ENCODE results near the gene SEZ6L2.
"Not testable (repeated sequence)": the region's sequence is repeated elsewhere in the genome, so short reads cannot be mapped to it uniquely, and the experiment has no call there.

The SEZ6L2 gene

DNA sequence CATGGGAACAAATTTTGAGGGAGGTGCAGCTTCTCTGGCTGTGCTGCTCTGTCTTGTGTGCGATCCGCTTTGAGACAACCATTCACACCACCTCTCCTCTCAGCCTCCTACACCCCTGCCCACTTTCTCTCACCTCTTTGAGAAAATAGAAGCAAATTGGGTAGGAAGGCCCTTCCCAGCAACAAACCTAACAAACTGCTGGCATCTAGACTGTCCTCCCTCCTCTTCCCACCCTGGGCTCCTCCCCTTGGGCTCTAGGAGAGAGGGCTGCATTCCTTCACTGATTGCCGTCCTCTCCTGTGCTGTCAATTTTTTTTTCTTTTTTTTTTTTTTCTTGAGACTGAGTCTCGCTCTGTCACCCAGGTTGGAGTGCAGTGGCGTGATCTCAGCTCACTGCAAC lies 49.8 kb downstream of the SEZ6L2 start:
- DNase-seq, result no peak

DNA sequence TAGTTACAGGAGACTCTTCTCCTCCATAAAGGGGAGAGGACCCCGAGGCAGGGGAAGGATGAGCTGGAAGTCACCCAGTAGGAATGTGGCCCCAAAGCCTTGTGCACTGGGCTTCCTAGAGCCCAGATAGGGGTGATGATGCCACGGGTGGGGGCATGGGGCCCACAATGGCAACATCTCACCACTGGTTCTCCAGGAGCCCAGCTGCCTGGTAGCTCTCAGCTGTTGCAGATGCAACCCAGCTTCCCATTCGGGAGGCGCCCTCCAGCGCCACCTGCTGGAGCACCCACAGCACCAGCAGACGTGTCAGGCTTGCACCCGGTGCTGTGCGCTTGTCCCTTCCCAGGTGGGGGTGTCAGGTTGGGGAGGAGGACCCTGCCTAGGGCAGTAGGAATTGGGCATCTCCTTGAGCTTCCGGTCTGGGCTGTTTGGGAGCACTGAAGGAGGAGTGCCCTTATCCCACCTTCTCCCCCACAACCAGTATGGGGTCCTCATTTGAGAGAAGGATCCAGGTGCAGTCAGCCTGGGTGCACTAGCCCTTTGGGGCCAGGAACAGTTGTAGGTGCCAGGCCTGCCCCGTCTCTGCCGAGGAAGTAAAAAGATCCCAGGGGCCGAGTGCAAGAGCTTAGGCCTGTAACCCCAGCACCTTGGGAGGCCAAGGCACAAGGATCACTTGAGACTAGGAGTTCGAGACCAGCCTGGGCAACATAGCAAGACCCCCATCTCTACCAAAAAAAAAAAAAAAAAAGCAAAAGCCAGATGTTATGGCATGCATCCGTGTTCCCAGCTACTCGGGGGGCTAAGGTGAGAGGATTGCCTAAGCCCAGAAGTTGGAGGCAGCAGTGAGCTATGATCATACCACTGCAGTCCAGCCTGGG lies 50.7 kb downstream of the SEZ6L2 start:
- DNase-seq, result no peak

DNA sequence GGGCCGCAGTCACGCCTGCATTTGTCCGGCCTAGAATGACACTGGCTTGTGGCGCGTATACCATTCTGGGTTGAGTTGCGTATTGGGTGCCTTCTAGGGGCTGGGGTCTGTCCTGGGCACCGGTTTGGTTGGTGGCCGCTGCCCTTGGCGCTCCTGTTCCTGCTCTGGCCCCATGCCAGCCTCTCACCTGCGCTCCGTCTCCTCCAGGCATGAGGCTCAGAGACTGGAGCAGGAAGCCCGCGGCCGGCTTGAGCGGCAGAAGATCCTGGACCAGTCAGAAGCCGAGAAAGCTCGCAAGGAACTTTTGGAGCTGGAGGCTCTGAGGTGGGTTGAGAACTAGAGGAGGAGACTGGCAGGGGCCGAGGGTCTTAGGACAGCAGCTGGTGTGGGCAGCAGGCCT lies 53.7 kb downstream of the SEZ6L2 start:
- no peak for DNase-seq

DNA sequence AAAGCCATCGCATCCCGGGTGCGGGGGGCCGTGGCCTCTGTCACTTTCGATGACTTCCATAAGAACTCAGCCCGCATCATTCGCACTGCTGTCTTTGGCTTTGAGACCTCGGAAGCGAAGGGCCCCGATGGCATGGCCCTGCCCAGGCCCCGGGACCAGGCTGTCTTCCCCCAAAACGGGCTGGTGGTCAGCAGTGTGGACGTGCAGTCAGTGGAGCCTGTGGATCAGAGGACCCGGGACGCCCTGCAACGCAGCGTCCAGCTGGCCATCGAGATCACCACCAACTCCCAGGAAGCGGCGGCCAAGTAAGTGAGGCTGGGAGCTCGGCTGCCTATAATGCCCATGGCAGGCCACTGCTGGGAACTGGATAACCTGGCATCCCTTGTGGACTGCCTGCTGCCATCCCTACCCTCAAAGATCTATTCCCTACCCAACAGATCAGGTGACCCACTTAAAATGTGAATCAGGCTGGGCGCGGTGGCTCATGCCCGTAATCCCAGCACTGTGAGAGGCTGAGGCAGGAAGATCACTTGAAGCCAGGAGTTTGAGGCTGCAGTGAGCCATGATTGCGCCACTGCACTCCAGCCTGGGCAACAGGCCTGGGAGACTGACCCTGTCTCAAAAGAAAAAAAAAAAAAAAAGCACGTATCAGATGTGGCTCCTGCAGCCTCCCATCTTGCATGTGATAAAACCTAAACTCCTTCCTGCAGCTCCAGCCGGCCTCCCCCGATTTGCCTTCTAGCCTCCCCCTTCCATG lies 54.6 kb downstream of the SEZ6L2 start:
- DNase-seq, result no peak

DNA sequence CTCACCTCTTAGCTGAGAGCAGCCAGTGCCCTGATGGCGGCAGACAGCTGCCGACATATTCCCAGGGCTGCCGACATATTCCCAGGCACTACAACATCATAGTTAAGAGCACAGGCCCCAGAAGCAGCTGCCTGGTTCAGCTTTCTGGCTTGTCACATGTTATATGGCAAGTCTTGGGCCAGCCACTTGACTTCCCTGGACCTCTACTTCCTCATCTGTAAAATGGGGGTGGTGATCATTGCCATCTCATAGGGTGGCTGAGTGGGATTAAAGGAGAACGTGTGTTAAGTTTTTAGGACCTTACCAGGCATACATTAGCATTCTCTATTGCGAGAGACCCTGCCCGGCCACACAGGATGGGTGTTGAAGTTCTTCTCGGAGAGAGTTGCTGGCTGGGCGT lies 55.4 kb downstream of the SEZ6L2 start:
- no peak for DNase-seq

DNA sequence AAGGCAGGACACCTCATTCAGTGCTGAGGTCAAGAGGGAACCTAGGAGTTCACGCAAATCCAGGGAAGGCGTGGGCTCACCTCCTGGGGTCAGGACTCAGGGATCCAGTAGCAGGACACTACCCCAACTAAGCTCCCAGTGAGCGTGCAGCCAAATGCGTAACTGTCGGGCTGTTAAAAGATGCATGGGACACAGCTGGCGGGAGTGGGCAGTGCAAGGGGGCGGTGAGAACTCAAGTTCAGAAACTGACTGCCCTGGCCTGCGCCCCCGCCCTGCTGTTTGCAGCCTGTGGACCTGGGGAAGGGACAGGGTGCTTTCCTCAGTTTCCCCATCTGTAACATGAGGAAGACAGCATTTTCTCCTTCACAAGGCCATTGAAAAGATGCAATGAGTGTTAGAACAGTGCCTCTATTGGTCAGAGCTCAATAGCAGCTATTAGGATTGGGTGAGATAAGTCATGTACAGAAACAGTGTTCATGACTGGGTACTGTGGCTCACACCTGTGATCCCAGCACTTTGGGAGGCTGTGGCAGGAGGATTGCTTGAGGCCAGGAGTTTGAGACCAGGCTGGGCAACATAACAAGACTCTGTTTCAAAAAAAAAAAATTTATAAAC lies 56.5 kb downstream of the SEZ6L2 start:
- no peak for DNase-seq

DNA sequence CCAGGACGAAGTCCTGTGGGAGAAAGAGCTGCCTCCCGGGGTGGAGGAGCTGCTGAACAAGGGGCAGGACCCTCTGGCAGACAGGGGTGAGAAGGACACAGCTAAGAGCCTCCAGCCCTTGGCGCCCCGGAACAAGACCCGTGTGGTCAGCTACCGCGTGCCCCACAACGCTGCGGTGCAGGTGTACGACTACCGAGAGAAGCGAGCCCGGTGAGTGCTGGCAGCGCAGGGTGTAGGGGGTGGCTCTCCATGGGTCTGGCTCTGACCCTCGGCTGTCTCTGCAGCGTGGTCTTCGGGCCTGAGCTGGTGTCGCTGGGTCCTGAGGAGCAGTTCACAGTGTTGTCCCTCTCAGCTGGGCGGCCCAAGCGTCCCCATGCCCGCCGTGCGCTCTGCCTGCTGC lies 57.7 kb downstream of the SEZ6L2 start:
- no peak for DNase-seq

DNA sequence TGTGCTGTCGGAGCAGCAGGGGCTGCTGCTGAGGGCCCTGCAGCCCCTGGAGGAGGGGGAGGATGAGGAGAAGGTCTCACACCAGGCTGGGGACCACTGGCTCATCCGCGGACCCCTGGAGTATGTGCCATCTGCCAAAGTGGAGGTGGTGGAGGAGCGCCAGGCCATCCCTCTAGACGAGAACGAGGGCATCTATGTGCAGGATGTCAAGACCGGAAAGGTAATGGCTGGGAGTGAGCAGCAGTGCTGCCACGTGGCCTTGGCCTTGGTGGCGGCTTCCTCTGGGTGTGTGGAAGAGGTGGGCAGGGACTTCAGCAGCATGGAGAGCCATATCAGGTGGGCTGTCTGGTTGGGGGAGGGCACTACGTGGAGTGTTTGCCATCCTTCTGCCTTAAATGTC lies 59.1 kb downstream of the SEZ6L2 start:
- no peak for DNase-seq

DNA sequence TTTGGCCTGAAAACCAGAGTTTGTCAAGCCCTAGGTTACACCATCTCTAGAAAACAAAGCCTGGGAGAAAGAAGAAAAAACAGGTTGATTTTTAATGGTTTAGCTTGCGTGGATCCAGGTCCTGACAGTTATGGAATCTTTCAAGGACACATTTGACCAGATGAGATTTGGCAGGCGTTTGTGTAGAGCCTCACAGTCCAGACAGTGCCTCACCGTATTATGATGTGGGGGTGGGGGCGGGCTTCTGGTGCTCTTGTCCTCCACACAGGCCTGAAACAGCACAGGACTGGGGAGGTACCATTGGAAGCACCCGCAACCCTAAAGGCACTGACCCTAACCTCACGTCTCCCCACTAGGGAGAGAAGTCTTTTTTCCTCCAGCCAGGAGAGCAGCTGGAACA lies 59.5 kb downstream of the SEZ6L2 start:
- DNase-seq, result no peak

DNA sequence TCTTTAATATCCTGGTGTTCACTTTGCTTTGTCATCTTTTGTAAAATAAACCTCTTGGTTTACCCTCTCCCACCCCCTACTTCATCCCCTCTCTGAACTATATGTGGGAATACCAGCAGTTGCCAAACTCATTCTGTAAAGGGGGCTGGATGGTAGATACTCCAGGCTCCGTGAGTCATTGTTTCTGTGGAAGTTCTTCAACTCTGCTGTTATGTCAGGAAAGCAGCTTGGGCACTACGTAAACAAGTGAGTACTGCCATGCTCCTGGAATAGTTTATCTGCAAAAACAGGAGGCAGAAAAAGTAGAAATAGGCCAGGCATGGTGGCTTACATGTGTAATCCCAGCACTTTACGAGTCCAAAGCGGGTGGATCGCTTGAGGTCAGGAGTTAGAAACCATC lies 61.5 kb downstream of the SEZ6L2 start:
- DNase-seq, result no peak

DNA sequence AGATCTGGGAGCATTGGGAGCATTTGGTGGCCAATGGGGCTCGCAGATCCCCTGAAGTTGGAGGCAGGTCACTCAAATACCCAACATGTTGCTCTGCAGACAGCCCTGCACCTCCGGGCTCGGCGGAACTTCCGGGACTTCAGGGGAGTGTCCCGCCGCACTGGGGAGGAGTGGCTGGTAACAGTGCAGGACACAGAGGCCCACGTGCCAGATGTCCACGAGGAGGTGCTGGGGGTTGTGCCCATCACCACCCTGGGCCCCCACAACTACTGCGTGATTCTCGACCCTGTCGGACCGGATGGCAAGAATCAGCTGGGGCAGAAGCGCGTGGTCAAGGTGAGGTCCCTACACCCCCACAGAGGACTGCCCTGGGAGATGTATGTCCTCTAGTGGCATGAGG lies 62.7 kb downstream of the SEZ6L2 start:
- no peak for DNase-seq

DNA sequence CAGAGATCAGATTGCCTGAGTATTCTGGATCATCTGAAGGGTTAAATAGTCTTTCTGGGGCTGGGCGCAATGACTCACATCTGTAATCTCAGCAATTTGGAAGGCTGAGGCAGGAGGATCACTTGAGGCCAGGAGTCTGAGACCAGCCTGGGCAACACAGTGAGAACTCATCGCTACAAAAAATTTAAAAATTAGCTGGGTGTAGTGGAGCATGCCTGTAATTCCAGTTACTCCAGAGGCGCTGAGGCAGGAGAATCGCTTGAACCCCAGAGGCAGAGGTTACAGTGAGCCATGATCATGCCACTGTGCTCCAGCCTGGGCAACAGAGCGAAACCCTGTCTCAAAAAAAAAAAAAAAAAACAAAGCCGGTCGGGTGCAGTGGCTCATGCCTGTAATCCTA lies 63.4 kb downstream of the SEZ6L2 start:
- no peak for DNase-seq

DNA sequence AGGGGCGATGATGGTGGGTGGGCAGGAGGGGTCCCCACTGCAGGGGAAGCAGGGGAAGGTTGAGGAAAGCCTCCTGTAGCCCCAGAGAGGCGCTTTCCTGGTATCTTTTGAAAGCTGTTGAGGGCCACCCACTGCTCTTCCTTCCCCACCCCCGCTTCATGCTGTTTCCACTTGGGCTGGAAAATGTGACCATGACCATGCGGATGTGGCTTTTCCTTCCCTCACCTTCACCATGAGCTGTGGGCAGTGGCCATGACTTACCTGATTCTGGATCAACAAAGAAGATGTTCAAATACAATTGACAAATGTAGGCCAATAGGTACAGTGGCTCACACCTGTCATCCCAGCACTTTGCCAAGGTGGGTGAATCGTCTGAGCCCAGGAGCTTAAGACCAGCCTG lies 65.3 kb downstream of the SEZ6L2 start:
- DNase-seq, result no peak

DNA sequence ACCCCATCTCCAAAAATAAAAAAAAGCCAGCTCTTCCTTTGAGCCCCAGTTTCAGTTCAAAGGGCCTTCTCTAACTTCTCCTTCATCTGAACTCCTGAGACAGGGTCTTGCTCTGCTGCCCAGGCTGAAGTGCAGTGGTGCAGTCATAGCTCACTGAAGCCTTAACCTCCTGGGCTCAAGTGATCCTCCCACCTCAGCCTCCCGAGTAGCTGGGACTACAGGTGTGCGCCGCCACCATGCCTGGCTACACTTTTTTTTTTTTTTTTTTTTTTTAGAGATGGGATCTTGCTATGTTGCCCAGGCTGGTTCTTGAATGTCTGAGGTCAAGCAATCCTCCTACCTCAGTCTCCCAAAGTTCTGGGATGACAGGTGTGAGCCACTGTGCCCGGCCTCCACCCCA lies 66.1 kb downstream of the SEZ6L2 start:
- DNase-seq, result not testable (repeated sequence)

DNA sequence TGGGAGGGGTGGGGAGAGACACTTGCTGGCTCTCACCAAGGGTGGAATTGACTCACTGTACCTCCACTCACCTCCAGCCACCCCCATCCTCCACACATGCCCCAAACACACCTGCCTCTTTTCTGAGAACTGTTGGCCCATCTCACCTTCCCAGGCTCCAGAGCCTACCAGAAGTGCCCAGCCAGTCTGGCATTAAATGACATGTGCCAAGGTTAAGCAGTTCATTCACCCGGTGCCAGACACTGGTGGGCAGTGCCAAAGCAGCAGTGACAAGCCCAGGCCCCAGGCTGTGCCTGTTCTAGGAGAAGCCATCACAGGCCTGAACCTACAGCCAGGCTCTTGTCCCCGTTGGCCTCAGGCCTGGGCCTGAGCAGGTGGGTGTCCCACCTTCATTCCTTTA lies 67.9 kb downstream of the SEZ6L2 start:
- DNase-seq, result no peak

DNA sequence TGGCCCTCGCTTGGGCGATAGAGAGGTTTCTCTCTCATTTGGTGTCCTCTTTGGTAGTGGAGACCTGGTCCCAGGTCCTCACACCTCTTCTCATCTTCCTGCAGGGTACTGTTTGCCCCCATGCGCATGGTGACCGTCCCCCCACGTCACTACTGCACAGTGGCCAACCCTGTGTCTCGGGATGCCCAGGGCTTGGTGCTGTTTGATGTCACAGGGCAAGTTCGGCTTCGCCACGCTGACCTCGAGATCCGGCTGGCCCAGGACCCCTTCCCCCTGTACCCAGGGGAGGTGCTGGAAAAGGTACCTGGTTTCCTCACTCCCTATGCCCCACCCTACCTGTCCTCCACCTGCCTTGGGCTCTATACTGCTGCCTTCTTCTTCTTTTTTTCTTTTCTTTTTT lies 68.6 kb downstream of the SEZ6L2 start:
- no peak for DNase-seq

DNA sequence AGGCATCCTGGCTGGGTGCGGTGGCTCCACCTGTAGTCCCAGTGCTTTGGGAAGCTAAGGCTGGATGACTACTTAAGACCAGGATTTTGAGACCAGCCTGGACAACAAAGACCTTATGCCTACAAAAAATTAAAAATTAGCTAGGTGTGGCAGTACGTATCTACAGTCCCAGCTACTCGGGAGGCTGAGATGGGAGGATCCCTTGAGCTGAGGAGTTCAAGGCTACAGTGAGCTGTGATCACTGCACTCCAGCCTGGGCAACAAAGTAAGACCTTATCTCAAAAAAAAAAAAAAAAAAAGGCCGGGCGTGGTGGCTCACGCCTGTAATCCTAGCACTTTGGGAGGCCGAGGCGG lies 73.0 kb downstream of the SEZ6L2 start:
- no peak for DNase-seq

DNA sequence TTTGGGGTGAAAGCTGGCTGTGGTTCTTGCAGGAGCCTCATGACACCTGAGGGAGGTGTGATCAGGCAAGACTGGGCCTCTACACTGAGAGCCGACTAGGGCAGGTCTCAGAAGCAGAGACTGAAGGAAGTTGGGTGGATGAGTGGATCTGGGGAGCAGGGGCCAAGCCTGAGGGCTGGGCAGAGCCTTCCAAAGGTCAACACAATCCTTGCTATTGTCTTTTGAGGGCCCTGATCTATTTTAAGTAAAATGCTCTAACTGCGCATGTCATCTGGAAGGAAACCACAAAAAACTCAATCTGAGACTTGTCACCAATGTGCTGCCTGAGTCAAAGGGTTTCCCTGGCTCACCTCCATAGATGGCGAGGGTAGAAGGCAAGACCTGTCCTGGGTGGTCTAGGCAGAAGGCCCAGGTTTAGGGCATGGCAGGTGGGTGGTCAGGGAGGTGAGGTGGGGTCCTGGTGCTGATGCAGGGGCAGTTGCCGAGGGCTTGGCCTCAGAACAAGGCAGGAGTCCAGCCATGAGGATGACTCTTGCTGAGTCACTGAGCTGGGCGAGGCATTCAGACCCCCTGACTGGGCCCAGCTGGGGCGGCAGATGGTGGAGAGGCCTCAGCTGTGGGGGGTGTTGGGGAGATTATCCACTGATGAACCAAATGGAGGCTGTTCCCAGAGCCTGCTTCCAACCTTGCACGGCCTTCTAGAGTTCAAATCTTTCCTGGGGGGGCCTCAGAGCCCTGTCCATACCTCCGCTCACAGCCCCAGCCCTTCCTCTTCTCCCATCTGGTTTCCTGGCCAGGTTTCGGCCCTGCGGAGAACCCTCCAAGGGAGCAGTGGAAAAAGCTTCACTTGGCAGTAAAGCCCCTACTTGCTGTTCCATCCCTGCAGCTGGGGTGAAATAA lies 74.0 kb downstream of the SEZ6L2 start:
- peak; percentile 90 for DNase-seq

DNA sequence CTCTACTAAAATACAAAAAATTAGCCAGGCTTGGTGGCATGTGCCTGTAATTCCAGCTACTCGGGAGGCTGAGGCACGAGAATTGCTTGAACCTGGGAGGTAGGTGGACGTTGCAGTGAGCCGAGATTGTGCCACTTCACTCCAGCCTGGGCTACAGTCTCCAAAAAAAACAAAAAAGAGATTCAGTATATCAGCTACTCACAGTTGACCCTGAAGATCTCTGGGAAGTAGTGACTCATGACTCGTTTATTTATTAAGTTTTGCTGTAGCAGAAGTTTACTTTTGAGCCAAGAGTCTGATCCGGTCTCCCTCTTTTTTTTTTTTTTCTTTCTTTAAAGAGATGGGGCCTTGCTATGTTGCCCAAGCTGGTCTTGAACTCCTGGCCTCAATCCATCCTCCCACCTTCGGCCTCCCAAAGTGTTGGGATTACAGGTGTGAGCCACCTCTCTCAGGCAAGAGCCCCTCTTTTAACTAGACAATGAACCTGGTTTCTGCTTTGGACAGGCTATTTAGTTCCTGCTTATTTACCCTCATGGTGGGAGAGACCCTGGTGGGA lies 74.7 kb downstream of the SEZ6L2 start:
- no peak for DNase-seq

DNA sequence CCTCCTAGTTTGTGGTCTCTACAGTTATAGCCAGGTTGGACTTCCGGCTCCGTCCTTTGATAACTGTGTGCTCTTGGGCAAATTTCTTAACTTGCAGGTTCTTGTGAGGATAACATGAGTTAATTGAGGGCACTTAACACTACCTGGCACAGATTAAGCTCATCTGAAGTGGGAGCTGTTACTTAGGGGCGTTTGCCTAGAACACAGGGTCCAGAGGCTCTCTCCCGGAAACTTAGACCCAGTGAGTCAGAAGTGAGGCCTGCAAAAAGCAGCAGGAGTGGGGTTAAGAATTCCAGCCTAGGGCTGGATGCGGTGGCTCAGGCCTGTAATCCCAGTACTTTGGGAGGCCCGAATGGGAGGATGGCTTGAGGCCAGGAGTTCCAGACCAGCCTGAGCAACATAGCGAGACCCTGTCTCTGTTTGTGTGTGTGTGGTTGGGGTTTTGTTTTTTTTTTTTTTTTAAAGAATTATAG lies 77.7 kb downstream of the SEZ6L2 start:
- no peak for DNase-seq
